Measurements from ENCODE around the gene RBM23. TPM values are rescaled to one million over a fixed set of nuclear protein-coding genes. Genes with fewer than 3 reads are reported as not detected.
"Not testable (repeated sequence)": the region's sequence is repeated elsewhere in the genome, so short reads cannot be mapped to it uniquely, and the experiment has no call there.

The RBM23 gene
- total RNA-seq, 1 experiment from 2014 or later, result 105 TPM

DNA sequence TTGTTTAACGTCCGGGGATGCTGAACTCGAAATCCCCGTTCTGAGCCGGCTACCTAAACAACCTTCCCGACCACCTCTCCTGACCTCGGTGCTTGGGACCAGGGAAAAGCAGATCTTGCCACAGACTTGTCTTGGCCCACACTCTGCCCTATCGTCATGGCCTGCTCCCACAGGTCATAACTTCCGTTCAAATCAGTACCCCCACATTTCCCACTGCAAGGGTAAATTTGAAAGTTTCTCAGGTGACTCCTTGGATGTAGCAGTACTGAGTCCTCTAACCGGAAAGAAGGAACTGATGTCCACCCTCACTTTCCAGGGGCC is 612 bp upstream of the RBM23 start:
- no peak for DNase-seq (ENCODE audit: low read depth)

DNA sequence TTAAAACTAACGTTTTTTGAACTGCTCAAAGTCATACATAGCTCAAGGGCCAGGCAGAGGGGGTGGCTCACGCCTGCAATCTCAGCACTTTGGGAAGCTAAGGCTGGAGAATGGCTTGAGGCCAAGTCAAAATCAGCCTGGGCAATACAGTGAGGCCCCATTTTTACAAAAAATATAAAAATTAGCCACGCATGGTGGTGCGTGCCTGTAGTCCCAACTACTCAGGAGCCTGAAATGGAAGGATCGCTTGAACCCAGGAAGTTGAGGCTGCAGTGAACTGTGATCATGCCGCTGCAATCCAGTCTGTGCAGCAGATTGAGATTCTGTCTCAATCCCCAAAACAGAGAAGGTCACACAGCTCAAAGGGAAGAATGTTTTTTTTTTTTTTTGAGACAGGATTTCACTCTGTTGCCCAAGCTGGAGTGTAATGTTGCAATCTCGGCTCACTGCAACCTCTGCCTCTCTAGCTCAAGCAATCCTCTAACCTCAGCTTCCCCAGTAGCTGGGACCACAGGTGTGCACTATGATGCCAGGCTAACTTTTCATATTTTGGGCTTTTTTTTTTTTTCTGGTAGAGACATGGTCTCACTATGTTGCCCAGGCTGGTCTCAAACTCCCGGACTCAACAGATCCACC is 2.9 kb downstream of the RBM23 start:
- DNase-seq (ENCODE audit: low read depth), result no peak

DNA sequence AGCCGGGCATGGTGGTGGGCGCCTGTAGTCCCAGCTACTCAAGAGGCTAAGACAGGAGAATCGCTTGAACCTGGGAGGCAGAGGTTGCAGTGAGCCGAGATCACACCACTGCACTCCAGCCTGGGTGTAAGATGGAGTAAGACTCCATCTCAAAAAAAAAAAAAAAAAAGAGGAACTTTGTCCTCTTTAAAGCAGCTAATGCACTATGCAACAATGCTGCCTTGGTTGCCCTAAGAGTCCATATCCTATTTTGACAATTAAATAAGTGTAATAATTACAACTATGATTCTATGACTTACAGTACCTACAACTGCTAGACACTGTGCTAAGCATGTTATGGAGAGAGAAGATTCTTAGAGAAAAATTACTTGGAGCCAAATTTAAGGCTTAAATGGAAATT is 4.1 kb downstream of the RBM23 start:
- DNase-seq (ENCODE audit: low read depth), result not testable (repeated sequence)

DNA sequence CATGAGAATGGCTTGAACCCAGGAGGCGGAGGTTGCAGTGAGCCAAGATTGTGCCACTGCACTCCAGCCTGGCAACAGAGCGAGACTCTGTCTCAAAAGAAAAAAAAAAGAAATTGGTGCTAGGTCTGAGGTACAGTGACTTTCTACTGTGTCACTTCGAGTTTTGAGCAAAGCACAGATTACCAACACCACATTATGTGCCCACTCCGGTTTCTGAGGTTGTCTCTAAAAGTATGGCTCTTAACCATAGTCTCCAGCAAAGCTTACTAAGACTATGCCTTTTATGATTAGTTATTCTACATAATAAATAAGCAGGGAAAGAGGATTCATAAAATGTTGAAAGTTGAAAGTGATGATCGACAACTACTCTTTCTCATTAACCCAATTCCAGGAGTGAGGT is 8.0 kb downstream of the RBM23 start:
- no peak for DNase-seq (ENCODE audit: low read depth)

DNA sequence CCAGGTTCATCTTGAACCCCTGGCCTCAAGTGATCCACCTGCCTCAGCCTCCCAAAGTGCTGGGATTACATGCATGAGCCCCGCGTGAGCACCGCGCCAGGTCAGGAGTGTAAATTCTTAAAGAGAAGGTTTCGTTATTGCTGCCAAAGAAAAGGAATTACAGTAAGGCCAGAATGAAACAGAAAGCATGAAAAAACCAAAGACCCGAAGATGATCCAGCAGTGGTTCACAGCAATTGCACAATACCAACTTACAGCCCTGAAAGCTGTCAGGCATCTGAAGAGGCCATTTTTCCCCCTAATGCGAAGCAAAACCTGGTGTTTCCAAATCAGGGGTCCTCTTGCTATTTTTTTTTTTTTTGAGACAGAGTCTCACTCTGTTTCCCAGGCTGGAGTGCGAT is 10.3 kb downstream of the RBM23 start:
- DNase-seq (ENCODE audit: low read depth), result no peak

DNA sequence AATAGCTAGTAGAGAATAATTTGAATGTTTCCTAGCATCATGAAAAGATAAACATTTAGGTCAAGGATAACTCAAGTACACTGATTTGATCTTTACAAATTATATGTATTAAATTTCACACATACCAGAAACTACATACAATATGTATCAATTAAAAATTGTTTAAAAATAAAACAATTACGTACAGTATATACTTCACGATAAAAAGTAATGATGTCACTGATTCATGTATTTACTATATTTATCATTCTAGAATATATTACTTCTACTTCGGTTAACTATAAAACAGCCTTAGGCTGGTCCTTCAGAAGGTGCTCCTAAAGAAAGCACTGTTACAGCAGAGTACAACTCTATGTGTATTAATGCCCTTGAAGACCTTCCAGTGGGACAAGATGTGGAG is 11.5 kb downstream of the RBM23 start:
- no peak for DNase-seq (ENCODE audit: low read depth)

DNA sequence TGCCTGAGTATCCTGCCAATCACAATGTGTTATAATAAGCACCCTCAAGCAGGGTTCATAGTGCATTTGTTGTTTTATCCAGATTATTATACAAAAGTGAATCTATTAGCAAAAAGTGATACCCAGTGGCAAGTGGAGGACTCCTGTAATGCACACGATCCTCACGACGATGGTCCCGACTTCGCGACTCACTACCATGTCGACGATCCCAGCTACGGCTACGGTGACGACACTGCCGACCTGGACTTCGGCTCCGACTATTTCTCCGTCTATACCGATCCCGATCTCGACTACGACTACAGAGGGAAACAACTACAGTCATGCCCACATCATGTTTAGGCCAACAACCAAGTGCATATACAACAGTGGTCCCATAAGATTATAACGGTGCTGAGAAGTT is 12.9 kb downstream of the RBM23 start:
- DNase-seq (ENCODE audit: low read depth), result no peak

DNA sequence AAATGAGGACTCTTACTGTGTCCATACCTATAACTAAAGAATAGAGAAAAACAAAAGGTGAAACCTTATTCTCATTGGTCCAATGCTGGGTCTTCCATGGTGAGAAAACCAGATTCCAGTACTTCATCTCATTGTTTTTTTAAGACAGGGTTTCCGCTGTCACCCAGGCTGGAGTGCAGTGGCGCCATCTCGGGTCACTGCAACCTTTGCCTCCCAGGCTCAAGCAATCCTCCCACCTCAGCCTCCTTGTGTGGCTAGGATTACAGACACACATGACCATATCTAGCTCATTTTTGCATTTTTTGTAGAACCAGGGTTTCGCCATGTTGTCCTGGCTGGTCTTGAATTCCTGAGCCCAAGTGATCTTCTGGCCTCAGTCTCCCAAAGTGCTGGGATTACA is 13.3 kb downstream of the RBM23 start:
- DNase-seq (ENCODE audit: low read depth), result no peak

DNA sequence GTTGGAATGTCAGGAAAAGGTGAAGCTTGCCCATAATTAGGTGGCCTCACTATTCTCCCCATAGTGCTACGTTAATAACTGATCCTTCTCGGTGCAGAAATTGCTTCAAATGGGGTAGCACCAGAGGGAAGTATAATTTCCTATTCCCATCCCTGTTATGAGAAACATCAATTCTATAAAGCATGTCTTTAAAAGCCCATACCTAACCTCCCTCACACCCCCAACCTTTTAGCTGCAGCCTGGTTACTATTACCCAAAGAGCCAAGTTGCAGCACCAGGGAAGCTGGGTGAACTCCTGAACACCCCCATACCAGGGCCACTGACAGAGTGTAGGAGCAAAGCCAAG is 15.2 kb downstream of the RBM23 start:
- DNase-seq (ENCODE audit: low read depth), result no peak

DNA sequence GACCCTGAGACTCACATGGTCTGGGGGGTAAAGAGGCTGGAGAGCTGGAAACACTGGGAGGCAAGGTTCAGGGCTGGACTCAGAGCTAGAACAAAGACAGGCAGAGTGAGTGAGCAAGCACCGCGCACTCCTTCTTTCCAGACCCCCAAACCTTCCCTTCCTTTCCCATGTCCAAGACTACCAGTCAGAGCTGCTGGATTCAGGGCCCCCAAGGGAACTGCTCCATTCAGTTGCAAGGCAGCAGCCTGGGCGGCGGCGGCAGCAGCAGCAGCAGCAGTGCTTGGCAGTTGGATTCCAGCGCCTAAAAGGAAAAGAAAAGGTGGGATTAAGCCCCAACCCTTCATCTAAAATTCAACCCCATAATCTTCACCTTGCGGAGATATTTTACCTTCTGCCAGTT is 17.1 kb downstream of the RBM23 start:
- DNase-seq (ENCODE audit: low read depth), result no peak

DNA sequence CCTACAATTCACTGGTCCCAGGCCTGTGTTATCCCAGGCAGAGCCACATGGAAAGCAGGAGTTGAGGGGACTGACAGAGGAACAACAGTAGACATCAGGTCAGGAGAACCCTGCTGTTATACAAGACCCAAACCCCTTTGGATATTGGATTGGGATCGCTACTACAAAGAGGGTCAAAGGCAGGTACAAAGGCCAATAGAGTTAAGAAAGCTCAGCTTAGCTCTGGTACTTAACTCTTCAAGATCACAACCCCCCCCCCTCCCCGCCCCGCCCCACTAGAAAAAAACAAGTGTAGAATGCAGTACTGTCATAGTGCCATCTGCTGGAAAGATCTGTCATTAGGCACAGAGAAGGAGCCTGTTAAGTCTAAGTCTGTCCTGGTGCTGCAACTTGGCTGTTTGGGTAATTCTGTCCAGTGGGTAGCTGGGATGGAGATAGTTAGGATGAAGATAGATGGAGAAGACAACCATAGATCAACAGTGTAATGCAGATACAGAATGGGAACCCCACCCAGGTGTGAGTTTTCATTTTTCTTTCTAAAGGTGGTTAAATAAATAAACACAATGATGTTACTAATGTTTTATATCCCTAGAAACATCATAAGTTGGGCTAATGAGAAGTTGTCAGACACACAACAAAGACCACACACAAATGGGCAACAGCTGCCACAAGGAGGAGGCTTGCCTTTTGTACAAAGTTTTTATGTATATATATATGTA is 18.7 kb downstream of the RBM23 start:
- peak; percentile 66 for DNase-seq (ENCODE audit: low read depth)

DNA sequence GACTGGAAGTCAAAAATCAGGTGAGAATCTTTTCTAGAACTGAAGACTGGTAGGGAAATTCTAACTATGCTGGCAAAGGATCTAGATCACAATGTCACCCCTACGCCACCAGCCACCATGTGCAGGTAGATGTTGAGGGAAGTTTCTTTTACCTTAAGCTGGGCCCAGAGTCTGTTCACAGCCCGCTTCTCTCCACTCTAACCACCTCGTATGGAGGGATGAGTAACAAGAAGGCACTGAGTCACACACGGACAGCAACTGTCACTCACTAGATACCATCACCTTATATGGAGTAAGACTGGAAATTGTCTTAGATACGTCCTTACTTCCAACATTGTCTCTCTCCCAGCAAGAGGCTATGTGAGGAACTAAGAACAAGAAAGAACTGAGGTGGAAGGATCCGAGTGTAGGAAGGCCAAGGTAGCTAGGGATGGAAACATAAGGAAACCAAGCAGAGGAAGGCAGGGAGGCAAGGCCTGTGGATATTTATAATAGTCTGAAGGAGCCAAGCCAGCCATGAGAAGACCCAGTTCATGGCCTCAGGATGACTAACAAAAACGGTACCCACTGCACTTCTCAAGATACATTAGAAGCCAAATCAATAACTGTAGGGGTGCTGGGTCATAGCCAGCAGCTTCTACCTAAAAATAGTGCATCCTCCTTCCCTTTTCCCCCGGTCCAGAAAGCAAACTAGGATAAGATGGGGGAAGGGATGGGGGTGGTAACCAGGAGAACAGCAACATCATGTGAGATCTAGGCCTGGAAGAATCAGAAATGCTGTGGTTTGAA is 20.5 kb downstream of the RBM23 start:
- peak; percentile 65 for DNase-seq (ENCODE audit: low read depth)

DNA sequence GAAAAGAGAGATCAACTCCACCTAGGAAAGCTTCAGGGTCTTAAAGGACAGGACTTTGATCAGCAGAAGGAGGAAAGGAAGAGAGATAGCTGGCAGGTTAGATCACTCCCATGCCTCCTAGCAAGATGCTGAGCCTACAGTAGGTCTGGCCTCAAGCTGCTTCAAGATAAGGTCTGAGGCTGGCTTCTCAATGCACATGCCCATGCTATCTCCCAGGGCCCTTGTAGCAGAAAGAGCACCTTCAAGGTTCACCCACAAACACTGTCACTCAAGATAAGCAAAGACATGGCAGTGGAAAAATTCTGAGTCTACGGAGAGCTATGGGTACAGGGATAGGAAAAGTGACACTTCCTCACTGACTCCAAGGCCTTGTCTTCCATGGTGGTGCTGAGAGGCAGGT is 21.6 kb downstream of the RBM23 start:
- no peak for DNase-seq (ENCODE audit: low read depth)

DNA sequence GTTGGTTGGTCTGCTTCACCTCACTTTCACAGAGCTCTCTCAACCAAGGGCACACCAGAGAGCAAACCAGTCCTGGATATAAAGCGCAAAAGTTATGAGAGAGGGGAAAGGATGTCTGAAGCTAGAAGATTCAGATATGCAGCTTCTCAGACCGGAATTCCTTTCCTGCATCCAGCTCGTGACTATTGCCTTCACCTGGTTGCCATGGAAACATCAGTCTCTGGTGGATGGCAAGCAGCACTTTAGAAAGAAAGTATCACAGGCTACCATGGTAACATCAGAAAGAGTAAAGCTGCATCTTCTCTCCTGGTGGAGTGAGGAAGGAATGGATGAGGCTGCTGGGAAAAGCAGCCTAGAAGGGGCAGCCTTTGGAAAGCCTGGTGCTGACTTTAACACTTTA is 22.2 kb downstream of the RBM23 start:
- no peak for DNase-seq (ENCODE audit: low read depth)

DNA sequence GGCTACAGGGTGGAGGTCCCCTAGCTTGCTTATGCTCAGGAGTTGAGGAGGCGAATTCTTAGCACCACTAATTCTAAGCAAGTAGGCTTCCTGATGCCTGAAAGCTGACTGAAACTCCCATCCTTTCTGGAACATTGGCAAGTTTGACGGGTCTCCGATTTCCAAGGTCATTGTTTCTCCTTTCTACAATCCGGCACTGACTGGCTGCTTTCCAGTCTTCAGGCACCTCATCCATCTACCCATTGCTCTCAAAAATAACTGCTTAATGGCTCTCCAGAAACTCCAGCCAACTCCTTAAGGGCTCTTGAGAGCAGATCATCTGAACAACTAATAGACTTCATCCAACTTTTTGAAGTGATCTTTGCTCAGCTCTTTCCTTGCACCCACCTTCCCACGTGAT is 22.6 kb downstream of the RBM23 start:
- no peak for DNase-seq (ENCODE audit: low read depth)

DNA sequence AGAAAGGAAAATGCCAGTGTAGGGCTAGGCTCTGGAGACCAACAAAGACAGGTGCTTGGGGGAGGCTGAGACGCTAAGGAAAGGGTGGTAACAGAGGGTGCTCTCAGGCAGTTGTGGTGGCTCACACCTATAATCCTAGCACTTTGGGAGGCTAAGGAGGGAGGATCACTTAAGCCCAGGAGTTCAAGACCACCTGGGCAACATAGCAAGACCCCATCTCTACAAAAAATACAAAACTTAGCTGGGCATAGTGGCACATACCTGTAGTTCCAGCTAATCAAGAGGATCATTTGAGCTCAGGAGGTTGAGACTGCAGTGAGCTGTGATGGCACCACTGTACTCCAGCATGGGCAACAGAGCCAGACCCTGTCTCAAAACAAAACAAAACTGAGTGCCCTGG is 23.5 kb downstream of the RBM23 start:
- no peak for DNase-seq (ENCODE audit: low read depth)

DNA sequence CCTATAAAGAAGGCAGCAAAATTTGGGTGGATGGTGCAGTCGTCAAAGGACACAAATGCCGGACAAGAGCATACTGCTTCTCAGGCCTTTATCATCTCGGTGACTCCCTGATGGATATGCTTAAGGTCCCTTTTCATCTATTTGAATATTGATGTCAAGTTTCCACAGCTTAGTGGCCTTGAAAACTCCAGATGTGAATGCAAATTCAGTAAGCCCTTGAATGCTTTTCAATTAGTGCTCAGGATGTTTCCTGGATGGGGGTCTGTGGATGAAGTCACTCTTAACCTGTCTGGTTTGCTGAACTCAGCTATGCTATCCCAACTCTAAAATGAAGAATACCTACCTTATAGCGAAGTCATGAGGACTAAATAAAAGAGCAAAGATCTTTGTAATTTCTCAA is 25.2 kb downstream of the RBM23 start:
- DNase-seq (ENCODE audit: low read depth), result no peak

DNA sequence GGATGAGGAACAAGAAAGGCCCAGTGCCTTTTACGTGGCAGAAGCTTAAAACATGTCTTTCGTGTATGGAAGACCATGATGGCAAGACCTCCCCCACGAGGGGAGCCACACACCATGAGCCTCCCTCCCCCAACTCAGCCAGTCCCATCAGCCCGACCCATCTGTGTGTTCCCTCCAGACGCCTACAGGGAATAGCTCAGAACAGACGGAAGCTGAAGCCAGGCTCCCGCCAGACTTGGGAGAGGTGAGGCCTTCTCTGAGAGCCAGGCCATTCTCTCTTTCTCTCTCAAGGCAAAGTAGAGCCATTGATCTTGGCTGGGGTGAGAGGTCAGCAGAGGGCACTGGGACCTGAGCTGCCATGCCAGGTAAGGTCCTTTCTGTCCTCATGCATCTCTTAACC is 26.5 kb downstream of the RBM23 start:
- no peak for DNase-seq (ENCODE audit: low read depth)

DNA sequence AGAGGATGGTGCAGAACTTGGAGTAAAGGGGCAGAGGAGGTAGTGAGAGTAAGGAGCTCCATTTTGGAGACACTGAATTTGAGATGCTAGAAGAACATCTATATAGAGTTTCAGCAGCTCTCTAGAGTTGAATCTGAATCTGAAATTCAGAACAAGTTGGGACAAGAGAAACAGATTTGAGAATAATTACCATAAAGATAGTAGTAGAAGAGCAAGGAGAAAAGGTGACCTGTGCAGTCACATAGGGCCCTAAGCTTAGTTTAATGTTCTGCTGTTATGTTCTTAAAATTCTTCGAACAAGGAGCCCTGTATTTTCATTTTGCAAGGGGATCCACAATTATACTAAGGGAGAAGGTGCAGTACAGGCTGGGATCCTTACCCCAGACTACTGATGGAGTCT is 28.5 kb downstream of the RBM23 start:
- no peak for DNase-seq (ENCODE audit: low read depth)

DNA sequence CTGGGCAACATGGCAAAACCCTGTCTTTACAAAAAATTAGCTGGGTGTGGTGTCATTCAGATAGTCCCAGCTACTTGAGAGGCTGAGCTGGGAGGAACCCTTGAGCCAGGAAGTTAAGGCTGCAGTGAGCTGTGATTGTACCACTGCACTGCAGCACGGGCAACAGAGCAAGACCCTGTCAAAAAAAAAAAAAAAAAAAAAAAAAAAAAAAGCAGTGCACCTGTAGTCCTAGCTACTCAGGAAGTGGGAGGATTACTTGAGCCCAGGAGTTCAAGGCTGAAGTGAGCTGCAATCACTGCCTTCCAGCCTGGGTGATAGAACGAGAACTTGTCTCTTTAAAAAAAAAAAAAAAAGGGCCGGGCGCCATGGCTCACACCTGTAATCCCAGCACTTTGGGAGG is 30.3 kb downstream of the RBM23 start:
- no peak for DNase-seq (ENCODE audit: low read depth)

DNA sequence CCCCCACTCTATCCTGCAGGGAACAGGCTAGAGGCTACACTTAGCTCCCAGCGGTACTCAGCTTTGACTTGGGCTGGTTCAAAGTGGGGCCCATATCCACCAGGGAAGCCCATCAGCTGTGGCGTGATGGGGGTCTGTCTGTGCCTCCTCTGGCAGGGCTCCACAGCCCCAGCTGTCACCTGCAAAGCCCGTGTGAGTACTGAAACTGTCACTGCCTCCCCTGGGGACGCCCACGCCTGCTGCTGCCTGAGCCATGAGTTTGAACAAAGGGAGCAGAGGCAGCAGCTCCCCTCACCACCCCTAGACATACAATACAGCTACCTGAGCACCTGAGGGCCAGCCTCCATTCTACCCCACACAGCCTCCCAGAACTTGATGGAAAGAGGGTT is 31.0 kb downstream of the RBM23 start:
- DNase-seq (ENCODE audit: low read depth), result no peak

DNA sequence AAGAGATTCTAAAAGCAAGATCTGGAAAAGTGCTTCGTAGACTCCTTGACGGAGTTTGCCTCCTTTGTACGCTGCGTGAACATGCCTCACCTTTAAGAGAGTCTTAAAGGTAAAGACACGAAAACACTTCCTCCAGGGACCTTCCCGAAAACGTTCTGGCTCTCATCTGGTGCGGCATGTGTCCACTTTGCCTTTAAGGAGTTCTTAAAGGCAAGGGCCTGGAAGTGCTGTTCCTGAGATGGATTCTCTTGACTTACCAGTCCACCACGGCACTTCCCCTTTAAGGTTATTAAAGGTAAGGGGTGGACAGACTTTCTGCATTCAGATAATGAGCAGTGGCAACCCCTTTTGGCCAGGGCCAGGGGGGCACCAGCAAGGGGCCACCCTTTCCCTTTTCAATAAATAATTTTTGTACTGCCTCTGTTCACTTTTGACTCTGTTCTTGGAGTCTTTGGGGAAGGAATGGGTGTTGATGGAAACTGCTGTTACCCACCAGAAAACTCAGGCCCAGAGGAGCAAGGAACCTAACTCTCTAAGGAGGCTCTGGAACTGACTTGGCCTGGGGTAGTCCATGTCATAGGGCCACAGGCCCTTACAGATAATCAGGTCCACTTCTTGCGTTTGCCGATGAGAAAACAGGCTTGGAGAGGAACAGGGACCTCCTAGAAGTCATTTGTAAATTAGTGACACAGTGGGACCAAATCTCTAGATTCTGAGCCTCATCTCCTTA is 31.5 kb downstream of the RBM23 start:
- peak; percentile 64 for DNase-seq (ENCODE audit: low read depth)
